Stimulated activated CD4-positive, alpha-beta T cell treated with anti-CD3 and anti-CD28 coated beads, TNF-alpha, amount 100 ng/mL, for 48 hours (primary cell): ENCODE results near the gene LINGO3.
"Not testable (repeated sequence)": the region's sequence is repeated elsewhere in the genome, so short reads cannot be mapped to it uniquely, and the experiment has no call there.

Experiments
- DNase-seq, 3 donors: peaks; one replicate each; pipeline ENCODE4 v3.0.0-alpha.2; 2020; ENCODE audit warnings: low read depth in 3 of 3

The LINGO3 gene, protein sequence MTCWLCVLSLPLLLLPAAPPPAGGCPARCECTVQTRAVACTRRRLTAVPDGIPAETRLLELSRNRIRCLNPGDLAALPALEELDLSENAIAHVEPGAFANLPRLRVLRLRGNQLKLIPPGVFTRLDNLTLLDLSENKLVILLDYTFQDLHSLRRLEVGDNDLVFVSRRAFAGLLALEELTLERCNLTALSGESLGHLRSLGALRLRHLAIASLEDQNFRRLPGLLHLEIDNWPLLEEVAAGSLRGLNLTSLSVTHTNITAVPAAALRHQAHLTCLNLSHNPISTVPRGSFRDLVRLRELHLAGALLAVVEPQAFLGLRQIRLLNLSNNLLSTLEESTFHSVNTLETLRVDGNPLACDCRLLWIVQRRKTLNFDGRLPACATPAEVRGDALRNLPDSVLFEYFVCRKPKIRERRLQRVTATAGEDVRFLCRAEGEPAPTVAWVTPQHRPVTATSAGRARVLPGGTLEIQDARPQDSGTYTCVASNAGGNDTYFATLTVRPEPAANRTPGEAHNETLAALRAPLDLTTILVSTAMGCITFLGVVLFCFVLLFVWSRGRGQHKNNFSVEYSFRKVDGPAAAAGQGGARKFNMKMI

DNA sequence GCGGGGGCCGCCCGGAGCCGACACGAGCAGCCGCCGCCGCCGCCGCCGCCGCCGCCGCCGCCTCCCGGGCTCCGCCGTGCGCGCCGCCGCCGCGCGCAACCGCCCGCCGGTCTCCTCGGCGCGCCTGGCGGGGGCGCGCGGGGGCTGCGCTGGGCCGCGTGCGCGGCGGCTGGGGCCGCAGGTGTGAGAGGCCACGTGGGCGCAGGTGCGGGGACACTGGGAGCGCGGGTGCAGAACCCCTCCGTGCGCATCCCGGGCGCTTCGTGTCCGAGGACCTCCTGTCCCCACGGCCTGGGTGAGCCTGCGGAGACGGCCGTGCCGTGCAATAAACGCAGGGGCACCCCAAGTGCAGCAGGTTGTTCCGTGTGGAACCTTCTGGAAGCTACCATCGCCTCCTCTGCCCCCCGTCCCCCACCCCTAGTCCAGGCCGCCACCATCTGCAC lies at the start of gene LINGO3:
Gene LINGO3, minus strand, starts transcription at position 41 of the 443 bp plus-strand sequence. CDS start 16,378 bp downstream, outside the sequence.
- DNase-seq: no peak

DNA sequence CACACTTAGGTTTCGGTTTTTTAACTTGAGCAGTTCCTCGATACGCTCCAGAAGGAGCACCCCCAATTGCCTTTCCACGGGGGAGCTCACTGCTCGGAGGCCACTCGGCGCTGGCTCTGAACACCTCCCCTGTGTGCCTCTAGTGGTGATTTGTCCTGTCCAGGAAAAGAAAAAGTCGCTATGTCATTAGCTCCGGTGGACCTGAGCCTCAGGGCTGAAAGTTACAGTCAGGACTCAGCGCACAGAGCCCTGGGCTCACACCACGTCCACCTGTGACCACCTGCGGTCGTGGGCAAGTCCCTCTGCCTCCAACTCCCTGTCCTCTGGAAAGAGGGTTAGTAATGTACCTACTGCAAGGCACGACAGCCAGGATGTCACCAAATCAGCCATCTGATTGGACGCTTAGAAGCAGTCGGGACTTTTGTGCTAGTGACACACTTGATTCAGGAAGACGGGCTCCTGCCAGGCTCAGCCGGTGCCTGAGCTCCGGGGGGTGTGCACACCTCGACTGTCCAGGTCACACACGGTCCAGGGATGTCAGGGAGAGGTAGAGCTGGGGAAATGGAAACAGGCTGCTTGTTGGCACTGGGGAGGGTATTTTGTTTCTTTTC lies 48.2 kb upstream of the LINGO3 start:
- DNase-seq: no peak

DNA sequence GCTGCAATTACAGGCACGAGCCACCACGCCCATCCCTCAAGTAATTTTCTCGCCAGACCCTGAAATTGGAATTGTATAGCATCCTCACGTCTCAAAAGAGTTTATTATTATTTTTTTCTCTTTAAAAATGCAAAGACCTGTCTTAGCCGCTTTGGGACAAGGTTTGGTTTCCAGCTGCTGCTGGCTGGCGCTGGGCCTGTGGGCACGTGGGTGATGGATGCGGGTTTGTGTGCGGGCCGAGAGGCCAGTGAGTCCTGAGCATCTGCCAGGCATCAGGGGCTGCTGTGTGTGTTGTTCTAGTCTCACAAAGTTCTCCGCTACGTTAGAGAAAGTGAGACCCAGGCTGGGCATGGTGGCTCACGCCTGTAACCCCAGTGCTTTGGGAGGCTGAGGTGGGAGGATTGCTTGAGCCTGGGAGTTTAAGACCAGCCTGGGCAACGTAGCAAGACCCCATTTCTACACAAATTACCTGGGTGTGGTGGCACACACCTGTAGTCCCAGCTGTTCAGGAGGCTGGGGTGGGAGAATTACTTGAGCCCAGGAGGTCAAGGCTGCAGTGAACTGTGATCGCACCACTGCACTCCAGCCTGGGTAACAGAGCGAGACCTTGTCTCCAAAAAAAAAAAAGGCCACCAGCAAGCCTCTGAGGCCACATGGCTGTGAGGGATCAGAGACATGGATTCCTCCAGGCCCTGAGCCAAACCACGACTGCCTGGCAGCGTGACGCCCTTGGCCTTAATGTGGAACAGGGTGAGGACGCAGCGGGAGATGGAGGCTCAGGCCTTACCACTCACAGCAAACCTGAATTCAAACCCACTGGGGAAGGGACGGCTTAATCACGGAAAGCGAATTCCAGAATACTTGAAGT lies 47.4 kb upstream of the LINGO3 start:
- no peak for DNase-seq

DNA sequence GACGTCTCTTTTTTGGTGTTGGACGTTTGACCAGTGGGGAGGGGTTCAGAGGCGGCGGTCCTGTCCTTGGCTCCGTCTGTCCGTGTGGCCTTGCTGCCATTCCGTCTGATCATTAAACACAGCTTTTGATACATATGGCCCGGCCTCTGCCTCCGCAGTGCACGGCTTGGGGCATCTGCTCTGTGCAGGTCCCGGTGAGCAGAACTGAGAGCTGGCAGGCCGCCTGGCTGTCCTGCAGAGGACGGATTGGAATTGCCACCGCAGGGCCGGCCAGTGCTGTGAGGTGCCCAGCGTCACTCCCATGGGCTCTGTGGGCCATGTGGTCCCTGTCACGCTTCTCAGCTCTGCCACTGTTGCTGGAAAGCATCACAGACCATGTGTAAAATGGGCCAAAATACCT lies 46.7 kb upstream of the LINGO3 start:
- no peak for DNase-seq

DNA sequence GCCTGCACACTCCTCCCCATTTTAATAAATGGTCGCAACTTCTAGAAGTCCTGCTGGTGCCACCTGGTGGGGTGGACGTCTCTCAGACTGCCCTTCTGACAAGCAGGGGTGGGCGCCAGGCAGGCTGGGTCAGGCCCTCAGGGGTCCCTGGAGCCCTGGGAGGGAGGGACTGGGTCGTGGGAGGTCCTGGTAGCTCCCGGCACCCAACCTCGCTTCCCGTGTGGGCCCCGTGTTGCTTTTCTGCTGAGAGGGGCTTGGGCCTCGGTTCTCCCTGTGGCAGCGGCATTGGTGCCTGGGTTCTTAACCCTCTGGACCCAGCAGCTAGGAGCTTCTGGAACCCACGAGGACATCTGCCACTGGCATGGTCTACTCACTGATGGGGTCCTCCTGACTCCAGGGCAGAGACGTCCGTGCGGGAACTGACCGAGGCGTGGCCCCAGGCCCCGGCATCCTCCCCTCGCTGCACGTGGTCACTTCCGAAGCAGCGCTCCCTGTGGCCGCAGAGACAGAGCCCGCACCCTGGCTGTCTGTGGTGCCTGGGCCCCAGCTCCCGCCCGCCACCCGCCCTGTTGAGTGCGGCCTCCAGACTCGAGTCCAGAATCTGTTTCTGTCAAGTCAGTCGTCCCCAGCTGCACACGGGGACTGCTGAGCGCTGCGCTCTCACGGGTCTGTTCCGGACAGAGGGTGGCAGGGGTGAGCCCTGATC lies 46.1 kb upstream of the LINGO3 start:
- DNase-seq: no peak

DNA sequence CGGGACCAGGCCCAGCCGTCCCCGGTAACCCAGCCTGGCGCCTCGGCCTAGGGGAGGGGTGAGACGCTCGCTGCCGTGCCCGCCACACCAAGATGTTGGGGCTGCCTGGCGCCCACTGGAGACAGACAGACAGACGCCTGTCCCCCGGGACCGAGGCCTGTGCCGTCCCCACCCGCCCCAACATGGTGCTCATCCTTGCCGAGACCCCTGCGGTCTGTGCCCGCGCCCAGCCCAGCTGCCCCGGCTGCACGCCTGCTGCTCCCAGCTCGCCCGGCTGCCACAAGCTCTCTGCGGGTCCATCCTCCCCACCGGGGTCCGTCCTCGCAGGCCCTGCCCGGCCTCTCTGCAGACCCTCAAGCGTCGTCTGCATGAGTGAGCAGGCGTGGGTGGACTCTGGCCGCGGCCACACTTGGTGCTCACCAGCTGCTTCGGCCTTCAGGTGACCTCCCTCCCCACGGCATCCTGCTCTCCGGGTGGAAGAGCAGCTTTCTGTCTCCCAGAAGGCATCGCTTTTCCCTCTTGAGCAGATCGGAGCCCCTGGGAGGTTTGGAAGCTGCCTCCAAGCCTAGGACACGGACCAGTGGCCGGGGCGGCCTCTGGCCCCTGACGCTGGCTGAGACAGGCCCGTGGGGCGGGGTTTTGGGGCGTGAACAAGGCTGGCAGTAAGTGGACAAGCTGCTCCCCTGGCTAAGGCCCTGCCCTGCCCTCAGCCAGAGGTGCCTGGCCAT lies 45.4 kb upstream of the LINGO3 start:
- DNase-seq: no peak

DNA sequence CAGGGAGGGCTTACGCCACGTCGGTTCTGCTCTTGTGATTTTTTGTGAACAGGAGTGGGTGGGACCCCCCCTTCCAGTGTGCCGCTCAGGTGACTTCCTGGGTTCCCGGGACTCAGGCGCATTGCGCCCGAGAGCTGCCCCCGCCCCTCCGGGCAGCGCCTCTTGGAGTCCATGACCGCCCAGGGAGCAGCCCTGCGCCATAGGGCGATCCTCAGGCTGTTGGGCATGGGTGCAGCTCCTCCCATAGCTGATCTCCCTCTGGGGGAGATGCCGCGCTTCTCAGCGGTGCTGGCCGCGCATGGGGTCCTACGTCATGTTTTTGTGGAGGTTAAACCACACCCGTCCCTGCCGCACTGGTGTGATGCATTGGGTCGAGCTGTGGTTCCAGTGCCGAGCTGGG lies 44.2 kb upstream of the LINGO3 start:
- no peak for DNase-seq

DNA sequence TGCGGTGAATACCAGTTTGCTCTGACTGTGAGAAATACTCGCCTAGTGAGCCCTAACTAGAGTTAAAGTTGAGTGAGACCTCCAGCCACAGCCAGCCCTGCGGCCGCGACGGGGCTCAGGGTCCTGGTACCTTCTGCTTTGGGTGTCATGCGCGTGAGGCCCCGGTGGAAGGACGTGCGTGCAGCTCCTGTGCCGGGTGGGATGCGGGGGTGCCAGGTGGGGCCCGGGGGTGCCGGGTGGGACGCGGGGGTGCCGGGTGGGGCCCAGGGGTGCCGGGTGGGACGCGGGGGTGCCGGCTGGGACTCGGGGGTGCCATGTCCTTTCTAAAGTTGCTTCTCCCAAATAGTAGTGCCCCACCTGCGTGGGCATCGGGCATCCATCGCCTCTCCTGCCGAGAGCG lies 43.6 kb upstream of the LINGO3 start:
- no peak for DNase-seq

DNA sequence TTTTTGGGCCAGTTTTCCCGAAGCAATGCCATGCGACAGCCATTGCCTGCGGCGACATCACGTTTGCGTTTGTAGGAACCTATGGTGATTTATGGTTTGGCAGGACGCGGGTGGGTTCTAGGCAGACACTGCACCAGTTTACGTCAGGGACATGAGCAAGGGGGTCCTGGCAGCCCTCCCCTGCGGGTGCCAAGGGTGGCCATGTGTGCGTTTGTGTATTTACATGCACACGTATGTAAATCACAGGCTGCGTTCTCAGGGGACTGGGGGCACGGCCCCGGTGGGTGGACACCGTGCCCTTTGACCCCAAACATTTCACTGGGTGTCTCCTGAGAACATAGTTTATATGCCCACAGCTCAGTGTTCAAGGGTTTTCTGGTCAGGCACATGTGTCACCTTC lies 42.7 kb upstream of the LINGO3 start:
- no peak for DNase-seq

DNA sequence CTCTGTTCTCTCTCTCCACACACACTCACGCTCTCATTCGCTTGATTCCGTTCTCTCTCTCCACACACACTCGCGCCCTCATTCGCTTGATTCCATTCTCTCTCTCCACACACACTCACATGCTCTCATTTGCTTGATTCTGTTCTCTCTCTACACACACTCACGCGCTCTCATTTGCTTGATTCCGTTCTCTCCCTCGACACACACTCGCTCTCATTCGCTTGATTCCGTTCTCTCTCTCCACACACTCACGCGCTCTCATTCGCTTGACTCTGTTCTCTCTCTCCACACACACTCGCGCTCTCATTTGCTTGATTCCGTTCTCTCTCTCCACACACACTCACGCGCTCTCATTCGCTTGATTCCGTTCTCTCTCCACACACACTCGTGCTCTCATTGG lies 41.9 kb upstream of the LINGO3 start:
- DNase-seq: not testable (repeated sequence)

DNA sequence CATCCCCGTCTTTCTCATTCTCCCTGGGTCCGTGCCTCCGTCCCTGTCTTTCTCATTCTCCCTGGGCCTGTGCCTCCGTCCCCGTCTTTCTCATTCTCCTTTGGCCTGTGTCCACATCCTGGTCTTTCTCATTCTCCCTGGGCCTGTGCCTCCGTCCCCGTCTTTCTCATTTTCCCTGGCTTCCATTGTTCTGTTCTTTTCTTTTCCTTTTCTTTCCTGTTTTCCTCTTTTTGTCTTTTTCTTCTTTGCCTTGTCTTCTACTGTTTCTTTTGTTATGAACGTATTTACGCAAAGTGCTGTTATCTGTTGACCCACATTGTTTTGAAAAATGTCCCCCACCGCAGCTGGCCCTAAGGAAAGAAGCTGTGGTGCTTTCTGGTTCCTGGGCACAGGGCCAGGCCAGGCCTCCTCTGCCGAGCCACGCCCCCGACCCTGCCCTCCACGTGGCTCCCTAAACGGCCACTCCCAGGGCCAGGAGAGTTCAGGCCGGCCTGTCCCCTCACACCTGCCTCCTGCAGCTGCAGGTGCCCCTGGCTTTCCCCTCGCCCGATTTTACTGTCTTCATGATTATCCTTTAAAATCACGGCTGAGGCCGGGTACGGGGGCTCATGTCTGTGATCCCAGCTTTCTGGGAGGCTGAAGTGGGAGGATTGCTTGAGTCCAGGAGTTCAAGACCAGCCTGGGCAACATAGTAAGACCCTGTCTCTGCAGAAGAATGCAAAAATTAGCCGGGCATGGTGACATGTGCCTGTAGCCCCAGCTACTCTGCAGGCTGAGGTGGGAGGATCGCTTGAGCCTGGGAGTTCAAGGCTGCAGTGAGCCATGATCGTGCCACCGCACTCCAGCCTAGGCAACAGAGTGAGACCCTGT lies 38.1 kb upstream of the LINGO3 start:
- DNase-seq: no peak

DNA sequence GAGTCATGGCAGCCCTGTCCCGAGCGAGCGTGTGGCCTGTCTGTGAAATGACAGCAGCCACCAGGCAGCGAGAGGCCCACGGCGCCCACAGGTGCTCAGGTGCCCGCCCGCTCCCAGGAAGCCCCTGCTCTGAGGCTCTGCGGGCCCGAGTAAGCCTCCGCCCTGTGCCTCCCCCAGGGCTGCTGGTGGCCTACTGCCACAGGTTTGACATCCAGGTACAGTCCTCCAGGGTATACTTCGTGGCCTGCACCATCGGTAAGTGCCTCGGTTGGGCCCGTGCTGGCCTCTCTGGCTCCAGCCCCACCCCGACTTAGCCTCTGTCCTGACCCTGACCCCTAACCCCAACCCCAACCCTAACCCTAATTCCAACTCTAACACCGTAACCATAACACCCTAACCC lies 37.1 kb upstream of the LINGO3 start:
- no peak for DNase-seq

DNA sequence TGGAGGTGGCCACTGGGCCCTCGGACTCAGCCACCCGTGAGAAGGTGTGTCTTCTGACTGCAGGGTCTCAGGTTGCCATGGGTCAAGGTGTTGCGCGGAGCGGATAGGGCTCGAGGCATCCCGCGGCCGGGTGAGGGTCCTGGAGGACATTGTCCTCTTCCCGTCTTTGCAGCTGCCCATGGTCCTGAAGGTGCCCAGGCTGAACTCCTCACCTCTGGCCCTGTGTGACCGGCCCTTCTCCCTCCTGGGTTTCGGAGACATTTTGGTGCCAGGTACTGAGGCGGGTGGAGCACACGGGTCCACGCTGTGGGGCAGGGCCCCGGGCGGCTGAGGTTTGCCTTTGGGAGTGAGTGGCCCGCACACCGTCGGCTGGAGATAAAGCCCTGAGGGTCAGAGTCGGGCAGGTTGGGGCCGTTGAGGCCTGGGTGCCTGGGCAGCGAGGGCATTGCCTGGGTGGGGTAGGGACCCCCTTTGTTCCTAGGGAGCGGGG lies 36.5 kb upstream of the LINGO3 start:
- DNase-seq: no peak

DNA sequence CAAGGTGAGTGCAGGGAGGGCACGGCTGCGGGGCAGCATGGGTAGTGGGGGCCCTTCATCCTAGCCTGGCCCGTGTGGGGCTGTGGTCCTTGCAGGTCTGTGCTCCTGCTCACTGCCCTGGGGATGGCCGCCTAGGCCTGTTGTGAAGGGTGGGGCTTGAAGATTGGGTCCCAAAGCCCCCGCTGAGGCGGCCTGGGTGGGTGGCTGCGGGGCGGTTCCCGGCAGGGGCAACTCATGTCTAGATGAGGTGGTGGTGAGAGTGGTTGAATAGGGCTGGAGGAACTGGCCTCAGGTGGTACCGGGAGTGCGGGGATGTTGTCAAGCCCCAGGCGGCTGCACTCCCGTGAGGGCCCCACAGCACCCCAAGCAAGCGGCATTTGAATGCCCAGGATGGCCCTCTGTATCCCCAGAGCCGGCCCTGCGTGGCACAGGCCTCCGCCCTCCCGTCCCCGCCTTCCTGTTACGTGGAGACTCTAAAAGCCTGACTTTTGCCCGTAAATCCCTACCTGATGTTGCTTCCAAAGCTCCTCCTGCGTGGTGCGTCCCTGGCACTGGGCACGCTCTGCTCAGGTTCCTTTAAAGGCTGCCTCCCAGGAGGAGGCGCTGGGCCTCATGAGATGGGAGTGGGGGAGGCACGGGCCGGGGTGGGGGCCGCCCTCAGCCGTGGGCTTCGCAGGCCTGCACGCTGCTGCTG lies 35.5 kb upstream of the LINGO3 start:
- no peak for DNase-seq

DNA sequence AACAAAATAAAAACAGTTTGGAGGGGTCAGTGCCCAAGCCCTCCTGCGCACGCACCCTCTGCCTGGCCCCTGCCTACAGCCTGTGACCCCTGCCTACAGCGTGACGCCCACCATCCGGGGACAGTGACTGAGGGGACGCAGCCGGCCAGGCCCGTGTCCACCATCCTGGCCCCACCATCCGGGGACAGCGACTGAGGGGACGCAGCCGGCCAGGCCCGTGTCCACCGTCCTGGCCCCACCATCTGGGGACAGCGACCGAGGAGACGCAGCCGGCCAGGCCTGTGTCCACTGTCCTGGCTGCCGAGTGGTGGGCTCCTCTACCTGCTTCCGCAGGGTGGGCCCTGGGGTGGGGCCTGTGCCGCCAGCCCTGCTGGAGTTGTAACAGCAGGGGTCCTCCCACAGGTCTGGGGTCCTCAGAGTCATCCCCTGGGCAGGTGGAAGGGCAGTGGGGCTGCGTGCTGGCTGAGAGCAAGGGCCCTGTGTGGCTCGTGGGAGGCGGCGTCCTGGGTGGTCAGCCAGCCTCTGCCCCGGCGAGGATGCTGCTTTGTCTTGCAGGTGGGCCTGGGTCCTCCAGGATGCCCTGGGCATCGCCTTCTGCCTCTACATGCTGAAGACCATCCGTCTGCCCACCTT lies 34.8 kb upstream of the LINGO3 start:
- no peak for DNase-seq

DNA sequence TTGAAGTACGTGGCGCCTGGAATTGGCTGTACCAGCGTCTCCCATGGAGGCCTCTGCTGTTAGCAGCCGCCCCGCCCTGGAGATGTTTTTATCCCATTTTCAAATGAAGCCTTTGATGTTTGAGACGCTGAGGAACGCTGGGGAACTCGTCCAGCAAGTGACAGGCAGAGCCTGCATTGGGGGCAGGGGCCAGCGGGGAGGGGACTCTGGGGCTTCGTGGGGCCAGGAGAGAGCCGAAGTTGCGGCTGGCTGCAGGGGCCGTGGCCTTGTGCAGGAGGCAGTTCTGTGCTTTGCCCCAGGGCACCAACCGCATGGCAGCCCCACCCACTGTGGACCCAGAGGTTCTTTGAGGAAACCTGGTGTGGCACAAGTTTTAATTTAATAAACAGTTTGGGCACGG lies 34.0 kb upstream of the LINGO3 start:
- no peak for DNase-seq

DNA sequence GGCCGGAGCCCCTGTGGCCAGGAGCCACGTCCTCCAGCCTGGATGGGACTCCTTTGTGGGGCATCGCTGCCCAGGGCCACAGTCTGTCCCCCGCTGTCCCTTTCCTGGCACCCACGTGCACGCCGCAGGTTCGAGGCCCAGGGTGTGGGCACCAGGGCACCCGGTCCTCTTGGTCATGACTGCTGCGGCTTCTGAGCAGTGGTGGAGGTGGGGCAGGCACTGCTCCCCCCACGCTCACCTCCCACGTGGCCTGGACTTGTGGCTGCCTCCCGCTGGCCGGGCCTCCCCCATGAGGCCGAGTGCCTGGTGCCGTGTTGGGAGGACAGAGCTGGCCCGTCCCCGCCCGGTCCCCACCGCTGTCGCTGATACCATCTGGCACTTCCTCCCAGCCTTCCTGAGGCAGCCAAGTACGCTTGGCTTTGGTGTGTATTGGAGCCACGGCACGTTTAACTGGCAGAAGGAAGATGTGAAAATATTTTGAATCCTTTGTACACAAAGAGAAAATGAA lies 33.3 kb upstream of the LINGO3 start:
- DNase-seq: no peak

DNA sequence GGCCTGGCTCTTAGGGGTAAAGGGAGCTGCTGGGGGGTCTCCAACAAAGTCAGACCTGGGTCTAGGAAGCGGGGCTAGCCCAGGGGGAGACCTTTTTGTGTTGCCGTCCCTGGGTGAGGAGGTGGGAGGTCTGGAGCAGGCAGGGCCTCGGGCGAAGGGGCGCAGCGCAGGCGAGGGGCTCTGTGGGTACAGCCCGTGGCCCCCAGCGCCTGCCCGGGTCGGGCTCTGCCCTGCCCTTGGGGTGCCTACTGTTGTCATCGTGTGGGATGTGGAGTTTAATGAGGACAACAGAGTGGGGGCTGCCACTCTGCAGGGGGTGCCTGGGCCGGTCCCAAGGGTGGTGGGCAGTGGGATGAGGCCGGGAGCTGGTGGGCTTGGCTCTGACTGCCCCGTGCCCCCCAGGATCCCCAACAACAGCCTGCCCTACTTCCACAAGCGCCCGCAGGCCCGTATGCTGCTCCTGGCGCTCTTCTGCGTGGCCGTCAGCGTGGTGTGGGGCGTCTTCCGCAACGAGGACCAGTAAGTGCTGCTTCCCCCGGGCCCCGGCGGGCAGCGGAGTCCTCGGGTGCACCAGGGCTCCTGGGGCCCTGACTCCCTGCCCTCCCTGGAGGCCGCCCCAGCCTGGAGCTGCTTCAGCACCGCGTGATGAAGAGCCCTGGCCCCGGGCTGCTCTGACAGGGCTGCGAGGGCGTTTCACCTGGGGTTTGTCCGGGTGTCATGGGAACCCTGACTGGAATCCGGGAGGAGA lies 32.7 kb upstream of the LINGO3 start:
- no peak for DNase-seq
